OCI-LY3 (cell line): Measurements from ENCODE around the gene PM20D1.

ENCODE experiments used
- CTCF ChIP-seq: fragments of 200-600, 300-600 bp; sonication (generic); IDR thresholded peaks from 2 replicates; pipeline ENCODE4 v1.5.1; 2014; ENCODE audit warnings: antibody characterized with exemption, low read length, low read depth
- EZH2phosphoT487 ChIP-seq: fragments of 200-600 bp; shearing (Covaris generic); IDR thresholded peaks from 2 replicates; pipeline ENCODE4 v1.6.1; 2018; ENCODE audit warnings: antibody characterized with exemption, mixed run types, low read depth

- no peak for TF ChIP-seq CTCF
- TF ChIP-seq EZH2phosphoT487 = no peak
Measured at GRCh38 chr1:205856433-205856832, 6.5 kb upstream of the PM20D1 start.
